Measurements from ENCODE around the gene ZSCAN26.

ZSCAN26 gene

GRCh38 chr6:28322661-28323060 is 55.7 kb downstream of the ZSCAN26 start:
- no peak for DNase-seq (ENCODE audit: low read depth)

GRCh38 chr6:28323813-28324424 is 57.0 kb downstream of the ZSCAN26 start:
- no peak for DNase-seq (ENCODE audit: low read depth)

- DNase-seq (ENCODE audit: low read depth), result no peak
Observed at GRCh38 chr6:28326371-28326948, 59.5 kb downstream of the ZSCAN26 start.

Measured in T-helper 22 cell (primary cell).